Measurements from ENCODE around the gene SQSTM1. TPM values are rescaled to one million over a fixed set of nuclear protein-coding genes. Genes with fewer than 3 reads are reported as not detected.

Gene SQSTM1
- total RNA-seq, 1 experiment from 2014 or later, result 78.5 TPM

DNA sequence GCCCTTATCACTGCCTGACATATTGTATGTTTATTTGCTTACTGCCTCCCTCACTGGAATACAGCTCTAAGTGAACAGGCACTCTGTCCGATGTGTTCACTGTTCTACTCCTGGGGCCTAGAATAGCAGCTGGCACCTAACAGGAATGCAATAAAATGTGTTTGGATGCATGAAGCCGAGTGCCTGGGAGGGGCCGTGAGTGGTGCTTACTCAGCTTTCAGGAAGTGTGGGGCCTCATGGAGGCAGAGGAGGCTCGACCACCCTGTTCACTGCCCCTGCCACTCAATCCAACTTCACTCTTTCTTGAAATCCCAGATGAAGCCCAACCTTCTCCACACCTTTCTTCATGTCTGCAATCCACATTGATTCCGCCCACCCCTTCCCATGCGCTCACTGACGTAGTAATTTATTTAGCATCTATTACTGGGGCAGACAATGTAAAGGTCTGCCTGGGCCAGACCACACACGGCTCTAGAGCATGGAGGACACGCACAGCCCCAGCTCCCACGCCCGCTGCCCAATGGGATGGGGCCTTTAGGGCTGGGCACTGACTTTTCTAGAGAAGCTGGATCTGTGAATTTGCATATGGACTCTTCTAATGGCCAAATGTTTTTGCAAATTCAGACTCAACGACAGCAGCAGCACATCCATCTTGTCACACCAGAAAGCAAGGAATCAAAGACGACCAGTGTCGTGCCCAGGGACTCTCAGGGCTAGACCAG lies 65.6 kb downstream of the SQSTM1 start:
- no peak for DNase-seq (ENCODE audit: low spot score)
- H3K4me3 Mint-ChIP-seq, result no peak overlapping the region

GRCh38 chr5:179887095-179887494 lies 66.4 kb downstream of the SQSTM1 start:
- Mint-ChIP-seq H3K4me1 (no peaks in the 10 kb centered on the region), H3K4me3 (no peak overlapping the region), H3K27me3 (ENCODE audit: low read depth) (peaks cover 2% of the 10 kb centered on the region; the same call in 1 of the 2 replicates), H3K36me3 (peaks cover 80% of the 10 kb centered on the region), H3K27ac (no peak overlapping the region), H3K9me3 (peaks cover 28% of the 10 kb centered on the region)
- no peak for TF ChIP-seq ZBTB43 (CRISPR knock-in tag; IDR thresholded peaks at IDR 0.05)
- ATAC-seq (no peak), DNase-seq (ENCODE audit: low spot score) (no peak)
- ChIA-PET CTCF (interaction anchor here (1.0 to 1.1 kb wide), 2 partner anchors 16 to 21 kb away, joined by 3 read pairs; no protein-coding TSS in a partner anchor), POLR2A (no interaction called here)

More for the DNA sequence above, 65.6 kb downstream of the SQSTM1 start:
- ATAC-seq, result no peak
- Mint-ChIP-seq H3K9me3 (peaks cover 28% of the 10 kb centered on the region), H3K4me1 (no peaks in the 10 kb centered on the region), H3K36me3 (peaks cover 77% of the 10 kb centered on the region), H3K27me3 (ENCODE audit: low read depth) (peaks cover 2% of the 10 kb centered on the region; the same call in 1 of the 2 replicates), H3K27ac (peak overlapping the region; percentile 33; the same call in 1 of the 2 replicates)
- CTCF ChIA-PET, result interaction anchor here (1.1 kb wide), 1 partner anchor 15 kb away, joined by 3 read pairs; no protein-coding TSS in a partner anchor
- POLR2A ChIA-PET, result no interaction called here
- TF ChIP-seq NFATC4 (CRISPR knock-in tag; IDR thresholded peaks at IDR 0.05) (no peak), GRHL2 (CRISPR knock-in tag; IDR thresholded peaks at IDR 0.05; ENCODE audit: insufficient replicate concordance, severe bottlenecking) (no peak), ELF4 (CRISPR knock-in tag; IDR thresholded peaks at IDR 0.05; ENCODE audit: low read depth) (no peak), CREM (CRISPR knock-in tag; IDR thresholded peaks at IDR 0.05) (no peak), ETV6 (CRISPR knock-in tag; IDR thresholded peaks at IDR 0.05) (no peak), ZBTB21 (CRISPR knock-in tag; IDR thresholded peaks at IDR 0.05; ENCODE audit: borderline replicate concordance) (no peak), CBFB (CRISPR knock-in tag; IDR thresholded peaks at IDR 0.05; ENCODE audit: low read depth) (no peak), ZNF532 (CRISPR knock-in tag; IDR thresholded peaks at IDR 0.05; ENCODE audit: borderline replicate concordance) (no peak), HMGA2 (CRISPR knock-in tag; IDR thresholded peaks at IDR 0.05) (no peak)
- TF ChIP-seq, protein P1, sequence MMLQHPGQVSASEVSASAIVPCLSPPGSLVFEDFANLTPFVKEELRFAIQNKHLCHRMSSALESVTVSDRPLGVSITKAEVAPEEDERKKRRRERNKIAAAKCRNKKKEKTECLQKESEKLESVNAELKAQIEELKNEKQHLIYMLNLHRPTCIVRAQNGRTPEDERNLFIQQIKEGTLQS (CRISPR knock-in tag; conservative IDR thresholded peaks at IDR 0.05), result no peak
- TF ChIP-seq, protein P2, sequence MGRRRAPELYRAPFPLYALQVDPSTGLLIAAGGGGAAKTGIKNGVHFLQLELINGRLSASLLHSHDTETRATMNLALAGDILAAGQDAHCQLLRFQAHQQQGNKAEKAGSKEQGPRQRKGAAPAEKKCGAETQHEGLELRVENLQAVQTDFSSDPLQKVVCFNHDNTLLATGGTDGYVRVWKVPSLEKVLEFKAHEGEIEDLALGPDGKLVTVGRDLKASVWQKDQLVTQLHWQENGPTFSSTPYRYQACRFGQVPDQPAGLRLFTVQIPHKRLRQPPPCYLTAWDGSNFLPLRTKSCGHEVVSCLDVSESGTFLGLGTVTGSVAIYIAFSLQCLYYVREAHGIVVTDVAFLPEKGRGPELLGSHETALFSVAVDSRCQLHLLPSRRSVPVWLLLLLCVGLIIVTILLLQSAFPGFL (CRISPR knock-in tag; IDR thresholded peaks at IDR 0.05; ENCODE audit: borderline replicate concordance), result no peak
- TF ChIP-seq, protein P3, sequence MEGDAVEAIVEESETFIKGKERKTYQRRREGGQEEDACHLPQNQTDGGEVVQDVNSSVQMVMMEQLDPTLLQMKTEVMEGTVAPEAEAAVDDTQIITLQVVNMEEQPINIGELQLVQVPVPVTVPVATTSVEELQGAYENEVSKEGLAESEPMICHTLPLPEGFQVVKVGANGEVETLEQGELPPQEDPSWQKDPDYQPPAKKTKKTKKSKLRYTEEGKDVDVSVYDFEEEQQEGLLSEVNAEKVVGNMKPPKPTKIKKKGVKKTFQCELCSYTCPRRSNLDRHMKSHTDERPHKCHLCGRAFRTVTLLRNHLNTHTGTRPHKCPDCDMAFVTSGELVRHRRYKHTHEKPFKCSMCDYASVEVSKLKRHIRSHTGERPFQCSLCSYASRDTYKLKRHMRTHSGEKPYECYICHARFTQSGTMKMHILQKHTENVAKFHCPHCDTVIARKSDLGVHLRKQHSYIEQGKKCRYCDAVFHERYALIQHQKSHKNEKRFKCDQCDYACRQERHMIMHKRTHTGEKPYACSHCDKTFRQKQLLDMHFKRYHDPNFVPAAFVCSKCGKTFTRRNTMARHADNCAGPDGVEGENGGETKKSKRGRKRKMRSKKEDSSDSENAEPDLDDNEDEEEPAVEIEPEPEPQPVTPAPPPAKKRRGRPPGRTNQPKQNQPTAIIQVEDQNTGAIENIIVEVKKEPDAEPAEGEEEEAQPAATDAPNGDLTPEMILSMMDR (IDR thresholded peaks at IDR 0.05), result no peak

Small RNAs within 50 kb of the gene (microRNA-seq; reads per million reads assigned to microRNA genes)
- 12.9 reads per million, percentile 32 among the genes with 10 or more reads in this experiment for gene MIR1229 (ENCODE audit: borderline number of aligned reads)

Other genes with a start within 250 kb of the SQSTM1 start
- gene HNRNPH1, start 197.2 kb upstream of the SQSTM1 start, total RNA-seq (2021), result 671 to 865 TPM (median 709 TPM) in 3 replicates
- 0.25 to 0.37 TPM (median 0.25 TPM) in 3 replicates for gene CBY3, start 139.9 kb upstream of the SQSTM1 start, total RNA-seq (2021)
- 493 to 611 TPM (median 500 TPM) in 3 replicates for gene CANX, start 121.9 kb upstream of the SQSTM1 start, total RNA-seq (2021)
- gene MAML1, start 88.1 kb upstream of the SQSTM1 start, total RNA-seq (2021), result 40.5 to 42.2 TPM (median 42.2 TPM) in 3 replicates
- 2.6 to 4.5 TPM (median 3.0 TPM) in 3 replicates for gene LTC4S, start 26.9 kb upstream of the SQSTM1 start, total RNA-seq (2021)
- 127 to 151 TPM (median 135 TPM) in 3 replicates for gene MGAT4B, start 14.0 kb upstream of the SQSTM1 start, total RNA-seq (2021)
- 35.2 to 42.0 TPM (median 36.7 TPM) in 3 replicates for gene MRNIP, start 37.9 kb downstream of the SQSTM1 start, total RNA-seq (2021)
- 64.9 to 70.9 TPM (median 69.0 TPM) in 3 replicates for gene TBC1D9B, start 87.0 kb downstream of the SQSTM1 start, total RNA-seq (2021)

Data from WTC11 (cell line).